ENCODE measurements around the gene G0S2.

Gene G0S2

GRCh38 chr1:209648931-209649776 lies 26.1 kb upstream of the G0S2 start:
- DNase-seq = no peak

GRCh38 chr1:209650454-209650853 lies 24.8 kb upstream of the G0S2 start:
- no peak for DNase-seq

GRCh38 chr1:209651138-209651587 lies 24.0 kb upstream of the G0S2 start:
- no peak for DNase-seq

- DNase-seq = no peak
These were observed 23.0 kb upstream of the G0S2 start, which contains the start of gene LAMB3 for GRCh38 chr1:209652121-209652735. TSS of gene LAMB3 (minus strand) at chr1:209652425. CDS start at chr1:209650944, 1,481 bp downstream.

GRCh38 chr1:209652873-209653401 lies 22.3 kb upstream of the G0S2 start:
- peak; percentile 16 for DNase-seq

GRCh38 chr1:209653915-209654351 lies 21.3 kb upstream of the G0S2 start:
- no peak for DNase-seq

GRCh38 chr1:209655411-209656231 lies 19.6 kb upstream of the G0S2 start:
- peak; percentile 74 for DNase-seq

- DNase-seq = no peak
These were observed 17.9 kb upstream of the G0S2 start for GRCh38 chr1:209657140-209657879.

- DNase-seq = no peak
These were observed 17.3 kb upstream of the G0S2 start for GRCh38 chr1:209657918-209658317.

GRCh38 chr1:209659909-209660308 lies 15.3 kb upstream of the G0S2 start:
- DNase-seq = peak; percentile 64

GRCh38 chr1:209661071-209661470 lies 14.1 kb upstream of the G0S2 start:
- peak; percentile 36 for DNase-seq

- no peak for DNase-seq
These were observed 12.3 kb upstream of the G0S2 start for GRCh38 chr1:209662879-209663327.

GRCh38 chr1:209667103-209667502 lies 8.1 kb upstream of the G0S2 start:
- no peak for DNase-seq

- DNase-seq = no peak
These were observed 7.5 kb upstream of the G0S2 start for GRCh38 chr1:209667708-209668107.

- DNase-seq = no peak
These were observed 4.7 kb upstream of the G0S2 start for GRCh38 chr1:209670441-209671082.

GRCh38 chr1:209672705-209673630 lies 2.2 kb upstream of the G0S2 start:
- DNase-seq = no peak

GRCh38 chr1:209673631-209674417 lies 1.4 kb upstream of the G0S2 start:
- no peak for DNase-seq

- DNase-seq = peak; percentile 57
These were observed 448 bp downstream of the G0S2 start for GRCh38 chr1:209675565-209676154.

- no peak for DNase-seq
These were observed 3.8 kb downstream of the G0S2 start for GRCh38 chr1:209678981-209679539.
